Umbilical cord (tissue), 2 donors: ENCODE measurements around the gene TYMS. TPM values are rescaled to one million over a fixed set of nuclear protein-coding genes. Genes with fewer than 3 reads are reported as not detected.
A peak's percentile ranks its signal among the peaks of the same experiment; 100 is the strongest.

Source experiments
- DNase-seq: peaks from one replicate; pipeline ENCODE4 v3.0.0-alpha.2; 2015; ENCODE audit warnings: low spot score
- total RNA-seq: library from RNA; depleted of rRNA; stranded (reverse); fragments of >200 nt; gene quantifications from one replicate; pipeline ENCODE4 v1.2.3, GENCODE V29; 2014; ENCODE audit warnings: low replicate concordance; ENCODE audit not compliant: insufficient read depth

TYMS gene
- 6.0 TPM for total RNA-seq

- DNase-seq: peak; percentile 49
These were observed at the start of gene TYMS for GRCh38 chr18:657311-658000. TYMS (plus strand) TSS chr18:657653; CDS start chr18:657743, 90 bp downstream.

- no peak for DNase-seq
These were observed 49.5 kb upstream of the TYMS start for GRCh38 chr18:607930-608329.

GRCh38 chr18:610214-610928, 47.1 kb upstream of the TYMS start:
- DNase-seq: no peak

- DNase-seq: no peak
These were observed 45.3 kb upstream of the TYMS start for GRCh38 chr18:612156-612555.

GRCh38 chr18:614193-614592, 43.3 kb upstream of the TYMS start:
- no peak for DNase-seq

GRCh38 chr18:615092-615521, 42.3 kb upstream of the TYMS start:
- DNase-seq: no peak

- DNase-seq: no peak
These were observed 41.7 kb upstream of the TYMS start for GRCh38 chr18:615773-616172.

GRCh38 chr18:616380-616995, 41.0 kb upstream of the TYMS start:
- DNase-seq: peak; percentile 44

- no peak for DNase-seq
These were observed 39.4 kb upstream of the TYMS start for GRCh38 chr18:617970-618504.

- no peak for DNase-seq
These were observed 38.8 kb upstream of the TYMS start for GRCh38 chr18:618618-619017.

- DNase-seq: no peak
These were observed 36.0 kb upstream of the TYMS start for GRCh38 chr18:621291-622043.

- DNase-seq: no peak
These were observed 35.2 kb upstream of the TYMS start for GRCh38 chr18:622289-622688.

GRCh38 chr18:623761-624620, 33.5 kb upstream of the TYMS start:
- DNase-seq: peak; percentile 65

GRCh38 chr18:627231-627630, 30.2 kb upstream of the TYMS start:
- no peak for DNase-seq

- no peak for DNase-seq
These were observed 27.9 kb upstream of the TYMS start for GRCh38 chr18:629269-630150.

GRCh38 chr18:631560-631959, 25.9 kb upstream of the TYMS start:
- DNase-seq: no peak

- peak; percentile 37 for DNase-seq
These were observed 22.9 kb upstream of the TYMS start for GRCh38 chr18:634551-635045.

- DNase-seq: no peak
These were observed 22.3 kb upstream of the TYMS start for GRCh38 chr18:635171-635570.

GRCh38 chr18:641224-641623, 16.2 kb upstream of the TYMS start:
- no peak for DNase-seq
